Measurements from ENCODE around the gene HHAT.
A peak's percentile ranks its signal among the peaks of the same experiment; 100 is the strongest.

HHAT gene

GRCh38 chr1:210373878-210374599 is 45.3 kb downstream of the HHAT start:
- H3K79me2 ChIP-seq (ENCODE audit: insufficient read depth, low read length): no peaks in the 10 kb centered on the region
- no peaks in the 10 kb centered on the region for H4K20me1 ChIP-seq (ENCODE audit: insufficient read depth, low read length, poor library complexity, severe bottlenecking)
- H3K4me2 ChIP-seq (ENCODE audit: low read depth, low read length, poor library complexity, severe bottlenecking): no peak overlapping the region
- H3K9ac ChIP-seq (ENCODE audit: low read depth, low read length, poor library complexity, severe bottlenecking): peak overlapping the region; percentile 1
- no peaks in the 10 kb centered on the region for H3K4me1 ChIP-seq (ENCODE audit: insufficient read depth, low read length, poor library complexity, severe bottlenecking)
- no peak for TF ChIP-seq EZH2phosphoT487 (IDR thresholded peaks at IDR 0.05; ENCODE audit: borderline replicate concordance)
- TF ChIP-seq CTCF (conservative IDR thresholded peaks at IDR 0.05; ENCODE audit: low read length): peak; percentile 99
- H3K9me2 ChIP-seq (replicated peaks; ENCODE audit: low read depth, low read length): no peaks in the 10 kb centered on the region
- no peak overlapping the region for H3K4me3 ChIP-seq (ENCODE audit: low read length, poor library complexity, severe bottlenecking)
- H3F3A ChIP-seq (ENCODE audit: low read depth): peaks cover 4% of the 10 kb centered on the region
- H2AFZ ChIP-seq (ENCODE audit: low read length): no peak overlapping the region
- H3K27me3 ChIP-seq (ENCODE audit: insufficient read depth, low read length, poor library complexity, severe bottlenecking): no peaks in the 10 kb centered on the region
- no peaks in the 10 kb centered on the region for H3K36me3 ChIP-seq (ENCODE audit: insufficient read depth, low read length)
- H3K9me3 ChIP-seq (ENCODE audit: insufficient read depth, low read depth, low read length): no peaks in the 10 kb centered on the region

- Histone ChIP-seq H4K20me1 (ENCODE audit: insufficient read depth, low read length, poor library complexity, severe bottlenecking) (no peaks in the 10 kb centered on the region), H2AFZ (ENCODE audit: low read length) (no peak overlapping the region; the same call in 1 of the 2 replicates), H3F3A (ENCODE audit: low read depth) (peaks cover 4% of the 10 kb centered on the region), H3K36me3 (ENCODE audit: insufficient read depth, low read length) (no peaks in the 10 kb centered on the region), H3K4me1 (ENCODE audit: insufficient read depth, low read length, poor library complexity, severe bottlenecking) (no peaks in the 10 kb centered on the region), H3K9me2 (replicated peaks; ENCODE audit: low read depth, low read length) (no peaks in the 10 kb centered on the region), H3K27me3 (ENCODE audit: insufficient read depth, low read length, poor library complexity, severe bottlenecking) (no peaks in the 10 kb centered on the region), H3K9me3 (ENCODE audit: insufficient read depth, low read depth, low read length) (no peaks in the 10 kb centered on the region), H3K4me3 (ENCODE audit: low read length, poor library complexity, severe bottlenecking) (no peak overlapping the region), H3K79me2 (ENCODE audit: insufficient read depth, low read length) (no peaks in the 10 kb centered on the region), H3K9ac (ENCODE audit: low read depth, low read length, poor library complexity, severe bottlenecking) (no peak overlapping the region), H3K4me2 (ENCODE audit: low read depth, low read length, poor library complexity, severe bottlenecking) (no peak overlapping the region)
- TF ChIP-seq CTCF (conservative IDR thresholded peaks at IDR 0.05; ENCODE audit: low read length) (no peak), EZH2phosphoT487 (IDR thresholded peaks at IDR 0.05; ENCODE audit: borderline replicate concordance) (no peak)
These were observed 45.9 kb downstream of the HHAT start for GRCh38 chr1:210374600-210374953.

- Histone ChIP-seq H3K9me3 (ENCODE audit: insufficient read depth, low read depth, low read length) (no peaks in the 10 kb centered on the region), H4K20me1 (ENCODE audit: insufficient read depth, low read length, poor library complexity, severe bottlenecking) (no peaks in the 10 kb centered on the region), H3K9ac (ENCODE audit: low read depth, low read length, poor library complexity, severe bottlenecking) (no peak overlapping the region), H3K36me3 (ENCODE audit: insufficient read depth, low read length) (no peaks in the 10 kb centered on the region), H3F3A (ENCODE audit: low read depth) (peaks cover 4% of the 10 kb centered on the region), H3K4me2 (ENCODE audit: low read depth, low read length, poor library complexity, severe bottlenecking) (no peak overlapping the region), H3K27me3 (ENCODE audit: insufficient read depth, low read length, poor library complexity, severe bottlenecking) (no peaks in the 10 kb centered on the region), H3K9me2 (replicated peaks; ENCODE audit: low read depth, low read length) (no peaks in the 10 kb centered on the region), H2AFZ (ENCODE audit: low read length) (no peak overlapping the region), H3K4me1 (ENCODE audit: insufficient read depth, low read length, poor library complexity, severe bottlenecking) (no peaks in the 10 kb centered on the region), H3K79me2 (ENCODE audit: insufficient read depth, low read length) (no peaks in the 10 kb centered on the region), H3K4me3 (ENCODE audit: low read length, poor library complexity, severe bottlenecking) (no peak overlapping the region)
- no peak for TF ChIP-seq EZH2phosphoT487 (IDR thresholded peaks at IDR 0.05; ENCODE audit: borderline replicate concordance)
- TF ChIP-seq CTCF (conservative IDR thresholded peaks at IDR 0.05; ENCODE audit: low read length): no peak
These were observed 48.2 kb downstream of the HHAT start for GRCh38 chr1:210376836-210377372.

Measured in Loucy (cell line).